Measurements from ENCODE around the gene ALLC. TPM values are rescaled to one million over a fixed set of nuclear protein-coding genes. Genes with fewer than 3 reads are reported as not detected.

The ALLC gene
- 0.35 TPM for polyA plus RNA-seq (2012; ENCODE audit: insufficient read length, low read depth)

DNA sequence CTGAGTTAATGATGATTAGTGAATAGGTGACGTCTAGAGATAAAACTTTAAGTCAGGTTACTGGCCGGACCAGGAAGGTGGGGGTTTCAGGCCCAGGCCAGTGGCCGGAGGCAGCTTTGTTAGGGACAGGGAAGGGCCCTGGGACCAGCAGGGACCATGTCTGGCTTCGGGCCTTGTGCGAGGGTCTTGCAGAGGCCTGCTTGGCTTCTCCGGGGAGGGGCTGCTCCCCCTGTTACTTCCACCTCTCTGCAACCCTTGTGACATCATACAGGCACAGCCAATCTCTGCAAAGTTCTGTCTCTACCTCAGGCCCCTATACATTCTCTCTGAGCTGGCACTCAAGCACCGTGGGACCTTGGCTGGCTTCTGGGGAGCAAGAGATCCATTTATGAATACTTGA is at the start of gene ALLC:
TSS of gene ALLC (plus strand) at position 320 of the 400 bp plus-strand sequence. CDS start 12,958 bp downstream, outside the sequence.
- TF ChIP-seq SIN3A (IDR thresholded peaks at IDR 0.05; ENCODE audit: borderline replicate concordance, insufficient read depth, low read length) = no peak

GRCh38 chr2:3608373-3609278 is 49.4 kb upstream of the ALLC start:
- TF ChIP-seq TAF1 (IDR thresholded peaks at IDR 0.05; ENCODE audit: borderline replicate concordance, insufficient read depth, low read length) = no peak
- TF ChIP-seq REST (IDR thresholded peaks at IDR 0.05; ENCODE audit: insufficient read depth in 1 of 2, low read depth in 2 of 2, low read length in 2 of 2) = no peak
- no peak for TF ChIP-seq FOXP2 (optimal IDR thresholded peaks at IDR 0.05; ENCODE audit: borderline replicate concordance, extremely low read depth, extremely low read length, insufficient read depth)
- no peak for TF ChIP-seq SIN3A (IDR thresholded peaks at IDR 0.05; ENCODE audit: borderline replicate concordance, insufficient read depth, low read length)
- no peak for TF ChIP-seq POLR2AphosphoS5 (IDR thresholded peaks at IDR 0.05; ENCODE audit: low read depth, low read length)

DNA sequence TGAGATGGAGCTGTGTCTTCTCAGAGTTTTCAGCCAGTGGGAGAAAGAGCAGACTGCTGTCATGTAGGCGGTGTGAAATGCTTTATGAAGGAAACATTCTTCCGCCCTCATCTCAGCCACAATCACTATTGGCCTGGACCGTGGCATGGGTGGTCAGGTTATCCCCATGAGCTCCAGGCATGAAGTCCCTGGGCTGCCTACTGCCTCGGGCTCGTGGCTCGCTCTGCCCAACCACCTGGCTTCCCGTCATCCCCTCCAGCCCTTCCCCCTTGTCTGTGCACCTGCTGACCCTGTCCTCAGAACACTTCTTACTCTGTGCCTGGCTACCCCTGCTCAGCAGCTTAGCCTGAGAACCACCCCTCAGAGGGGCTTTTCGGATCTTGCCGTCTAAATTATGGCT is 47.6 kb upstream of the ALLC start:
- TF ChIP-seq SIN3A (IDR thresholded peaks at IDR 0.05; ENCODE audit: borderline replicate concordance, insufficient read depth, low read length) (no peak), POLR2AphosphoS5 (IDR thresholded peaks at IDR 0.05; ENCODE audit: low read depth, low read length) (no peak), FOXP2 (optimal IDR thresholded peaks at IDR 0.05; ENCODE audit: borderline replicate concordance, extremely low read depth, extremely low read length, insufficient read depth) (no peak), REST (IDR thresholded peaks at IDR 0.05; ENCODE audit: insufficient read depth in 1 of 2, low read depth in 2 of 2, low read length in 2 of 2) (no peak), TAF1 (IDR thresholded peaks at IDR 0.05; ENCODE audit: borderline replicate concordance, insufficient read depth, low read length) (no peak)

GRCh38 chr2:3610881-3611505 is 47.0 kb upstream of the ALLC start:
- no peak for TF ChIP-seq SIN3A (IDR thresholded peaks at IDR 0.05; ENCODE audit: borderline replicate concordance, insufficient read depth, low read length)
- no peak for TF ChIP-seq TAF1 (IDR thresholded peaks at IDR 0.05; ENCODE audit: borderline replicate concordance, insufficient read depth, low read length)
- no peak for TF ChIP-seq FOXP2 (optimal IDR thresholded peaks at IDR 0.05; ENCODE audit: borderline replicate concordance, extremely low read depth, extremely low read length, insufficient read depth)

- TF ChIP-seq REST (IDR thresholded peaks at IDR 0.05; ENCODE audit: insufficient read depth in 1 of 2, low read depth in 2 of 2, low read length in 2 of 2) = no peak
- TF ChIP-seq POLR2AphosphoS5 (IDR thresholded peaks at IDR 0.05; ENCODE audit: low read depth, low read length) = no peak
- TF ChIP-seq SIN3A (IDR thresholded peaks at IDR 0.05; ENCODE audit: borderline replicate concordance, insufficient read depth, low read length) = no peak
- TF ChIP-seq TAF1 (IDR thresholded peaks at IDR 0.05; ENCODE audit: borderline replicate concordance, insufficient read depth, low read length) = no peak
- no peak for TF ChIP-seq FOXP2 (optimal IDR thresholded peaks at IDR 0.05; ENCODE audit: borderline replicate concordance, extremely low read depth, extremely low read length, insufficient read depth)
Measured at GRCh38 chr2:3611589-3611988, 46.4 kb upstream of the ALLC start.
